ENCODE results near the gene SAMD1.

DNA sequence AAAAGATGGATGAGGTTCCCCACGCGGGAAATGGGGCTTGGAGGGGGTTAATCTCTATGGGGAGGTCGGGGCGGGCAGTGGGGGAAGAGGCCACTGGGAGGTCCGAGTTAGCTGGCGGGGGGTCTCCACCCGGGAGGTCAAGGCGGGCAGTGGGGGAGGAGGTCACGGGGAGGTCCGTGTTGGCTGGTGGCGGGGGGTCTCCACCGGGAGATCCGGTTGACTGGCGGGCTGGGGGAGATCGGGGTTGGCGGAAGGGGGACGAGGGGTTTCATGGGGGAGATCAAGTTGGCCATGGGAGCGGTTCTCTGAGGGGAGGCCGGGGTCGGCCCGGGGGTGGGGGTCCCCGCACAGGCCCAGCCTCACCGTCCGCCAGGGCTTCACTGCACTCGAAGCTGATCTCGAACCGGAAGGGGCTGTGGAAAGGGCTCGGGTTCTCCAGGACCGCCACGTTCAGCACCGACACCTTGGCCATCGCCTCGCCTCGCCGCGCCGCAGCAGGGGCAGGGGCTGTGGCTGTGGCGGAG, 45.5 kb upstream of the SAMD1 start:
- no peak for TF ChIP-seq EZH2 (optimal IDR thresholded peaks at IDR 0.05; ENCODE audit: low read depth, low read length)
- TF ChIP-seq, protein P1, sequence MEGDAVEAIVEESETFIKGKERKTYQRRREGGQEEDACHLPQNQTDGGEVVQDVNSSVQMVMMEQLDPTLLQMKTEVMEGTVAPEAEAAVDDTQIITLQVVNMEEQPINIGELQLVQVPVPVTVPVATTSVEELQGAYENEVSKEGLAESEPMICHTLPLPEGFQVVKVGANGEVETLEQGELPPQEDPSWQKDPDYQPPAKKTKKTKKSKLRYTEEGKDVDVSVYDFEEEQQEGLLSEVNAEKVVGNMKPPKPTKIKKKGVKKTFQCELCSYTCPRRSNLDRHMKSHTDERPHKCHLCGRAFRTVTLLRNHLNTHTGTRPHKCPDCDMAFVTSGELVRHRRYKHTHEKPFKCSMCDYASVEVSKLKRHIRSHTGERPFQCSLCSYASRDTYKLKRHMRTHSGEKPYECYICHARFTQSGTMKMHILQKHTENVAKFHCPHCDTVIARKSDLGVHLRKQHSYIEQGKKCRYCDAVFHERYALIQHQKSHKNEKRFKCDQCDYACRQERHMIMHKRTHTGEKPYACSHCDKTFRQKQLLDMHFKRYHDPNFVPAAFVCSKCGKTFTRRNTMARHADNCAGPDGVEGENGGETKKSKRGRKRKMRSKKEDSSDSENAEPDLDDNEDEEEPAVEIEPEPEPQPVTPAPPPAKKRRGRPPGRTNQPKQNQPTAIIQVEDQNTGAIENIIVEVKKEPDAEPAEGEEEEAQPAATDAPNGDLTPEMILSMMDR (IDR thresholded peaks at IDR 0.05; ENCODE audit: low read length): no peak

All from MM.1S (cell line).